ENCODE measurements around the gene CACHD1.

DNA sequence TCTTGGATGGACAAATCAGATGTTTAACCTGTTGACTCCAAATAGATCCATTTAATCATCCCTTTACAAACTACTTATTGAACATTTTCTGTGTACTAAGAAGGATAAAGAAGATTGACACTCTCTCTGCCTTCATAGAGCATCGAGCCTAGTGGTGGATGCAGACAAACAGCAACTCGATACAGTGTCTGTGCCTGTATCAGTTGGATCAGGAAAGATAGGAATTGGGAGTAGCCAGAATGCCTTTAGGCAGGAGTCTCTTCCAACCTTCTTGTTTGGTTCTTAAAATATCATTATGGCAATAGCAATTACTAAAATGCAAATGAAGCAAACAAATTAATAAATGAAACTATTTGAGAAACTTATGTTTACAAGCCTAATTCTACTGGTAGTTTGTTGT lies 185.9 kb downstream of the CACHD1 start:
- TF ChIP-seq POLR2A (IDR thresholded peaks at IDR 0.05) = no peak
- TF ChIP-seq, protein P1, sequence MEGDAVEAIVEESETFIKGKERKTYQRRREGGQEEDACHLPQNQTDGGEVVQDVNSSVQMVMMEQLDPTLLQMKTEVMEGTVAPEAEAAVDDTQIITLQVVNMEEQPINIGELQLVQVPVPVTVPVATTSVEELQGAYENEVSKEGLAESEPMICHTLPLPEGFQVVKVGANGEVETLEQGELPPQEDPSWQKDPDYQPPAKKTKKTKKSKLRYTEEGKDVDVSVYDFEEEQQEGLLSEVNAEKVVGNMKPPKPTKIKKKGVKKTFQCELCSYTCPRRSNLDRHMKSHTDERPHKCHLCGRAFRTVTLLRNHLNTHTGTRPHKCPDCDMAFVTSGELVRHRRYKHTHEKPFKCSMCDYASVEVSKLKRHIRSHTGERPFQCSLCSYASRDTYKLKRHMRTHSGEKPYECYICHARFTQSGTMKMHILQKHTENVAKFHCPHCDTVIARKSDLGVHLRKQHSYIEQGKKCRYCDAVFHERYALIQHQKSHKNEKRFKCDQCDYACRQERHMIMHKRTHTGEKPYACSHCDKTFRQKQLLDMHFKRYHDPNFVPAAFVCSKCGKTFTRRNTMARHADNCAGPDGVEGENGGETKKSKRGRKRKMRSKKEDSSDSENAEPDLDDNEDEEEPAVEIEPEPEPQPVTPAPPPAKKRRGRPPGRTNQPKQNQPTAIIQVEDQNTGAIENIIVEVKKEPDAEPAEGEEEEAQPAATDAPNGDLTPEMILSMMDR (IDR thresholded peaks at IDR 0.05) = no peak
- no peak for TF ChIP-seq POLR2AphosphoS5 (IDR thresholded peaks at IDR 0.05)

Data from prostate gland (tissue), 2 donors.